Skin of body (tissue), 2 donors: ENCODE measurements around the gene RAB8A. TPM values are rescaled to one million over a fixed set of nuclear protein-coding genes. Genes with fewer than 3 reads are reported as not detected.
A peak's percentile ranks its signal among the peaks of the same experiment; 100 is the strongest.
"Not testable (repeated sequence)": the region's sequence is repeated elsewhere in the genome, so short reads cannot be mapped to it uniquely, and the experiment has no call there.

Source experiments
- DNase-seq: peaks from one replicate; lab custom pipeline; 2025; lab: John Stamatoyannopoulos, UW
- total RNA-seq: library from RNA; depleted of rRNA; stranded (reverse); fragments of >200 nt; gene quantifications from one replicate; pipeline ENCODE4 v1.2.3, GENCODE V29; 2014

RAB8A gene
- total RNA-seq, 1 donor from 2014 or later: 46.7 TPM

DNA sequence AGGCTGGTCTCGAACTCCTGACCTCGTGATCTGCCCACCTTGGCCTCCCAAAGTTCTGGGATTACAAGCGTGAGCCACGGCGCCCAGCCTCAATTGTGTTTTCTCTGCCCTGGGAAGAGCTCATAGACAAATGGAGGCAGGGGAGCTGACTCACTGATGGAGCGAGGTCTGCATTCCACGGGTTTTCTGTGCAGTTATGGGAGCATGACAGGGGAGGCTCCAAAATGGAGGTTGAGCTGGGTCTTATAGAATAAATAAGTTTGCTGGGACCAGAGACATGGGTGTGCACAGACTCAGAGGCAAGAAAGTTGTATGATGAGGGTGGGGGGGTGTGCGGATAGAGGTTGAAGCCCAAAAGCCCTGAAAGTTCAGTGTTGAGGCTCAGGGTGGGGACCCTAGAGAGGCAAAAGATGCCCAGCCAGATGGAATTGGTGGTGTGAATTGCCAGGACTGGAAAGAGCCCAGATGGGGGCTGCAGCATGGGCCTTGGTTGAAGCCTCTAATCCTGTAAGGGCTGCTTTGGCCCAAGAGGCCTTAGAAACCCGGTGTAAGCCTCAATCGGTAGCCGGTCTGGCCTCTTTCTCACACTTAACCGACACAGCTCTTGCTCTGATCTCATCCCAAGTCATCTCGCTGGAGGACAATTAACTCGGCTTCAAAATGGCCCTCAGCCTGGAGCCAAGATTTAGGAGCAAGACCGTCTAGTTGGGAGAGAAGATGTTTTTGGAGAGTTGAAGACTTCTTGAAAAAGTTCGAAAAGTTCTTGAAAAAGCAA is 33.5 kb upstream of the RAB8A start:
- DNase-seq: peak; percentile 86

DNA sequence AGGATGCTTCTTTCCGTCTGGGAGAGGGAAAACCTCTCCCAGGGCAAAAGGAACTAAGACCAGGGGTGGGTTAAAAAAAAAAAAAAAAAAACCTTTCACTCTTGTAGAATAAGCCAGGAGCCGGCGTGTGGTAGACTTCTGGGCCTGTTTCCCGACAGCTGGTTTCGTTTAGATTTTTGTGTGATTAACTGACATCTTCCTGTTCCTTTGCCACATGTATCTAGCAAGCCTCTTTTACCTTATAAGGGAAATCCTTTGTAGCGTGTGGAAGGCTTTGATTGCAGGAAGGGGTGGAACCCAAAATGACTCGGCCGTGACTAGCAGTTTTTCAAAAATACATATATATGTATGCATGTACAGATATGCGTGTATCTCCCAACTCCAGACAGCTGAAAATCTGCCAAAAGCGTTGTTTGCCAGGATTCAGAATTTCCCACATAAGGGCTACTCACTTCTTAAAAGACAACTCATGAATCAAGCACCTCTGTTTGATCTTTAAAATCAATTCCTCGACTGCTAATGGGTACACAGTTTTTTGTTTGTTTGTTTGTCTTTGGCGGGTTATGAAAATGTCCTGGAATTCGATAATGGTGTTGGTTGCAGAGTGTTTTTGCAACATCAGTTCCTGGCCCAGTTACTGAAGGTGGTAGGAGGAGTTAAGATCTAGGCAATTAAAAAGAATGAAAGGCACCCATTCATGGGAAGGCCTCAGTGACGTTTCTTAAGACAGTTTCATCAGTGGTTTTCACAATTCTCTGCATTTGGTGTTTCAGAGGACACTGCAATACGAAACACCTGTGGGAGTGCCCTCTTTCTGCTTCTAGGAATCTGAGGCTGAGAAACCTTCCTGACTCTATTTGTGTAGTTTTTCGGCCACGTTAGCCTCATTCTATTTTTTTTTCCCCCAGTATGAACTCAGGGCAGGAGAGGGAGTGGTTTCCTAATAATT is 32.7 kb upstream of the RAB8A start:
- peak; percentile 99 for DNase-seq

- DNase-seq: no peak
Measured at GRCh38 chr19:16084067-16084685, 27.5 kb upstream of the RAB8A start.

DNA sequence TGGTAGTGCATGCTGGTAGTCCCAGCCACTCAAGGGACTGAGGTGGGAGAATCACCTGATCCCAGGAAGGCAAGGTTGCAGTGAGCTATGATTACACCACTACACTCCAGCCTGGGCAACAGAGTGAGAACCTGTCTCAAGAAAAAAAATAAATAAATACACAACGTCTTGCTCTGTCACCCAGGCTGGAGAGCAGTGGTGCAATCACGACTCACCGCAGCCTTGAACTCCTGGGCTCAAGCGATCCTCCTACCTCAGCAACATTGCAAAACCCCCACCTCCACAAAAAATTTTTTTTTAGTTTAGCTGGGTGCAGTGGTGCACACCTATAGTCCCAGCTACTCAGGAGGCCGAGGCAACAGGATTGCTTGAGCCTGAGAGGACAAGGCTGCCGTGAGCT is 26.6 kb upstream of the RAB8A start:
- no peak for DNase-seq

DNA sequence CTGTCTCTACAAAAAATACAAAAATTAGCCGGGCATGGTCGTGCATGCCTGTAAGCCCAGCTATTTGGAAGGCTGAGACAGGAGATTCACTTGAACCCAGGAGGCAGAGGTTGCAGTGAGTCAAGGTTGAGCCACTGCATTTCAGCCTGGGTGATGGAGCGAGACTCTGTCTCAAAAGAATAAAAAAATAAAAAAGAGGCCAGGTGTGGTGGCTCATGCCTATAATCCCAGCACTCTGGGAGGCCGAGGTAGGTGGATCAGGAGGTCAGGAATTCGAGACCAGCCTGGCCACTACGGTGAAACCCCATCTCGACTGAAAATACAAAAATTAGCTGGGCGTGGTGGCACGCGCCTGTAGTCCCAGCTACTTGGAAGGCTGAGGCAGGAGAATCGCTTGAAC is 24.3 kb upstream of the RAB8A start:
- not testable (repeated sequence) for DNase-seq

DNA sequence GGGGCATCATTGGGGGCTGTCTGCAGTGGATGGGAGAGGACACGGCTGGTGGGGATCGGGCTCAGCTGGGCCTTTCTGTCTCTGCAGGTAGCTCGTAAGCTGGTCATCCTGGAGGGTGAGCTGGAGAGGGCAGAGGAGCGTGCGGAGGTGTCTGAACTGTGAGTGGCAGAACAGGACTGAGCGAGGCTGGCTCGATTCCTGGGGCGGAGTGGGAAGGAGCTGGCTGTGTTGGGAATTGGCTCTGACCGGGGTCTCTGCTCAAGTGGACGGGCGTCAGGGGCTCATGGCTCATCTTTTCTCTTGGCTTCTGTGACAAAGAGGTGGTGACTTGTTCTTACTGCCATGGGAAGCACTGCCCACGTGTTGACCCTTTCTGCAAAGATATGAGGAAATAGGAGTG is 23.7 kb upstream of the RAB8A start:
- no peak for DNase-seq

GRCh38 chr19:16088351-16089009 is 23.2 kb upstream of the RAB8A start:
- DNase-seq: no peak

DNA sequence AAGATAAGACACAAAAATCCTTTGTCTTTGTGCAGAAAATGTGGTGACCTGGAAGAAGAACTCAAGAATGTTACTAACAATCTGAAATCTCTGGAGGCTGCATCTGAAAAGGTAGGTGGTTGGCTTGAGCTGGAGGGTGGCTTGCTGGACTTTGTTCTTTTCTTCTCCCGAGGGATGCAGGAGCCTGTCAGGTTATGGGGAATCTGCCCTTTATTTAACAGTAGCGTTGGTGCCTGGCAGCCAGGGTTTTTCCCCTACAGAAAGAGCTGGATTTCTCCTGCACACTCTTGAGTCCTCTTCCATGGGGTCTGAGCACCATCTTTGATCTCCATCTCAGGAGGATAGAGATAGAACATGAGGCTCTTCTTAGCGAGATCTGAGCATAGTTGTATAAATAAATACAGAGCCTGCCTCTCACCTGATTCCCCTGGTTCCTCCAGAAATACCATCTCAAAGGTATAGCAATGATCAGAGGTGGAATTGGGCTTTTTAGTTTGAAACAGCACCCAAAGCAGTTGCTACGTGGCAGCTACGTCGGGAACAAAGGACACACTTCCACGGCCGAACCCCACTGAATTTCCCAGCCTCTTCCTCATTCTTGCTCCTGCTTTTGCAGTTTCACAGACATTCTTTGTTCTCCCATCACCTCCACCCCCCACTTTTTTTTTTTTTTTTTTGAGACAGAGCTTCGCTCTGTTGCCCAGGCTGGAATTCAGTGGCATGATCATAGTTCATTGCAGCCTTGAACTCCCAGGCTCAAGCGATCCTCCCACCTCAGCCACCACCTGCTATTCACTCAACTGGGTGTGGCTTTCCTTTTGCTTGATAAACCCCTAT is 22.5 kb upstream of the RAB8A start:
- no peak for DNase-seq

- no peak for DNase-seq
Measured at GRCh38 chr19:16091546-16092475, 19.9 kb upstream of the RAB8A start.

DNA sequence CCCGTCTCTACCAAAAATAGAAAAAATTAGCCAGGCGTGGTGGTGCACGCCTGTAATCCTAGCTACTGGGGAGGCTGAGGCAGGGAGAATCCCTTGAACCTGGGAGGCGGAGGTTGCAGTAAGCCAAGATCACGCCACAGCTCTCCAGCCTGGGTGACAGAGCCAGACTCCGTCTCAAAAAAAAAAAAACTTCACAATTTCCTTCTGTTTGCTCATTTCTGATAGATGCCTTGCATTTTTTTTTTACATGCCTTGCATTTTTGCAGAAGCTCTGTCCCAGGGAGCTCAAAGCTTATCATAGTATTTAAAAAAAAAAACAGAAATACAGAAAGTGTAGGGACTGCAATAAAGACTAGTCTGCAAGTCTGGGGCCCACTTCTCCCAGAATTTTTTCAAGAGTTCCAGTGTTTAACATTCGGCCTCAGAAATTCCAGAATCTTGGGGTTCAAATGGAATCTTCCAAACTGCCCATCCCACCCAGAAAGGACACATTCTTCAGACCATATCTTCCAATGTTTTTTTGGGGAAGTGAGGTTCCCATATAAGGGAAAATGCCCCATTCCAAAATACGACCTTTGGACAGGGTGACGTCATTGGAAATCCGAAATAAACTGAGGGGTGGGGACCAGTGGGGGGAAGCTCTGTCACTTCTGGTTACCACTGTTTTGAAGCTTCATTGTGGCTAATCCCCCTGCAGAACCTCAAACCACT is 17.2 kb upstream of the RAB8A start:
- DNase-seq: no peak

GRCh38 chr19:16095071-16095571 is 16.6 kb upstream of the RAB8A start:
- DNase-seq: no peak

DNA sequence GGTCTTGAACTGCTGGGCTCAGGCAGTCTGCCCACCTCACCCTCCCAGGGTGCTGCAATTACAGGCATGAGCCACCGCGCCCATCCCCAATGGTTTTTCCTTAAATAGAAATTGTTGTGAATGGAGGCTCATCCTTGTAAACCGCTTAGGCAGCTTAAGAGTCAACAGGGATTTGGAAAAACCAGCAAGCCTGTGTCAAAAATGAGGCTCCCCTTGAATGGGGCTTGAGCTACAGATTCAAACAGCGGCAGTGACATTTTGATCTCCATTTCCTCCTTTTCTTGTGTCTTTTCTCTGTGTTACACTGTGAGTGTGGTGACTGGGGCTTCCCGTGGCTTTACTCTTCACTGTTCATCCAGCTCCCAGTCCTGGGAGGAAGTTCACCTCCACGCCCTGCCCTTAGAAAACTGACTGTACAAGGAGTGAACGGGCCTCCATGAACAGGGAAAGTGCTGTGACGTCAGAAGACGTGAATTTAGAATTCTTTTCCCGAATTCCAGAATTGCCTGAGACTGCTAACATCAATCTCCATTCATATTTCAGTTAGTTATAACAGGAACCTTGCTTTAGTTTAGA is 15.3 kb upstream of the RAB8A start:
- no peak for DNase-seq

GRCh38 chr19:16098416-16098768 is 13.3 kb upstream of the RAB8A start:
- DNase-seq: no peak

GRCh38 chr19:16098821-16099220 is 12.9 kb upstream of the RAB8A start:
- no peak for DNase-seq

DNA sequence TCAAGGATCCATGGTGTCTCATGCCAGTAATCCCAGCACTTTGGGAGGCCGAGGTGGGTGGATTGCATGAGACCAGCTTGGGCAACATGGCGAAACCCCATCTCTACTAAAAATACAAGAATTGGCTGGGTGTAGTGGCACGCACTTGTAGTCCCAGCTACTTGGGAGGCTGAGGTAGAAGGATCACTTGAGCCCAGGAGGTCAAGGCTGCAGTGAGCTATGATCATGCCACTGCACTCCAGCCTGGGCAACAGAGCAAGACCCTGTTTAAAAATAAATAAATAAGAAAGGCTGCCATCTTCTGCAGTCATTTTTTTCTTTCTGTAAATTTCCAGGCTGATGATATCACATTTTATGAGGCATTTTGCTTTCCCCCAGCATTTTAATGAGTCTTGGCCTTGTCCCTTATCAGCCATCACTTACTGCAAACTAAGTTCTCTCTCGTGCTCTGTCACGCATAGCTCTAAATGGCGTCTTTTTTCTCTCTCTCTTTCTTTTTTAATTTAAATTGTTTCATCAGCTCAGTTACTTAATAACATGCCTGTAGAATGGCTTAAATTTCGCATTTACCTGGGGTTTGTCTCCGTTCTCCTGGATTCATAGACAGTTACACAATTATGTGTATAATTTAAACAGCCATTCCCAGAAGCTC is 12.2 kb upstream of the RAB8A start:
- not testable (repeated sequence) for DNase-seq

DNA sequence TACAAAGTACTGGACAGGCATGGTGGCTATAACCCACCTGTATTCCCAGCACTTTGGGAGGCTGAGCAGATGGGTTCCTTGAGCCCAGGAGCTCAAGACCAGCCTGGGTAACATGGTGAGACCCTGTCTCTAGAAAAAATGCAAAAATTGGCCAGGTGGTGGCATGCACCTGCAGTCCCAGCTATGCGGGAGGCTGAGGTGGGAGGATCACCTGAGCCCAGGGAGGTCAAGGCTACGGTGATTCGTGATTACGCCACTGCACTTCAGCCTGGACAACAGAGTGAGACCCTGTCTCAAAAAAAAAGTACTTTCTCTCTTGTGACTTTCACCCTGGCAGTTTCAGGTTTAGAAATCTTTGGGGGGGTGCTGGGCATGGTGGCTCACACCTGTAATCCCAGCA is 11.2 kb upstream of the RAB8A start:
- DNase-seq: no peak

- no peak for DNase-seq
Measured at GRCh38 chr19:16104722-16105121, 7.0 kb upstream of the RAB8A start.

- no peak for DNase-seq
Measured at GRCh38 chr19:16106121-16106520, 5.6 kb upstream of the RAB8A start.
